ENCODE results near the gene FAM169A.

DNA sequence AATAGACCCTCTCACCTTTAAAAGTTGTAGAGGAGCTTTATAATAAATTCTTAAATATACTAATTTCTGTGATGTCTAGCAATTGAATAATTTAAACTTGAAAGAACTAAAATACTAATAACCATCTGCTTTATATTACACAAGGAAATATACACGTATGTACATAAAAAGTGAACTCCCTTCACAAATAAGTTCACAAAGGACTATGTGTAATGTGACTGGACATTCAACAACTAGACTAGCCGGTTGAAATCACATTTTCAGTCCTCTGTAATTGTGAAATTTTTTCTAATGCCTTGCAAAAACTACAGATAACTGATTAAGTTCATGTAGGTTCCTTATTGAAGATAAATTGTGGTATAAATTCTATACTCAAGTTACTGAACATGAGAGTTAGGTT lies 87.6 kb downstream of the FAM169A start:
- TF ChIP-seq, protein P1, sequence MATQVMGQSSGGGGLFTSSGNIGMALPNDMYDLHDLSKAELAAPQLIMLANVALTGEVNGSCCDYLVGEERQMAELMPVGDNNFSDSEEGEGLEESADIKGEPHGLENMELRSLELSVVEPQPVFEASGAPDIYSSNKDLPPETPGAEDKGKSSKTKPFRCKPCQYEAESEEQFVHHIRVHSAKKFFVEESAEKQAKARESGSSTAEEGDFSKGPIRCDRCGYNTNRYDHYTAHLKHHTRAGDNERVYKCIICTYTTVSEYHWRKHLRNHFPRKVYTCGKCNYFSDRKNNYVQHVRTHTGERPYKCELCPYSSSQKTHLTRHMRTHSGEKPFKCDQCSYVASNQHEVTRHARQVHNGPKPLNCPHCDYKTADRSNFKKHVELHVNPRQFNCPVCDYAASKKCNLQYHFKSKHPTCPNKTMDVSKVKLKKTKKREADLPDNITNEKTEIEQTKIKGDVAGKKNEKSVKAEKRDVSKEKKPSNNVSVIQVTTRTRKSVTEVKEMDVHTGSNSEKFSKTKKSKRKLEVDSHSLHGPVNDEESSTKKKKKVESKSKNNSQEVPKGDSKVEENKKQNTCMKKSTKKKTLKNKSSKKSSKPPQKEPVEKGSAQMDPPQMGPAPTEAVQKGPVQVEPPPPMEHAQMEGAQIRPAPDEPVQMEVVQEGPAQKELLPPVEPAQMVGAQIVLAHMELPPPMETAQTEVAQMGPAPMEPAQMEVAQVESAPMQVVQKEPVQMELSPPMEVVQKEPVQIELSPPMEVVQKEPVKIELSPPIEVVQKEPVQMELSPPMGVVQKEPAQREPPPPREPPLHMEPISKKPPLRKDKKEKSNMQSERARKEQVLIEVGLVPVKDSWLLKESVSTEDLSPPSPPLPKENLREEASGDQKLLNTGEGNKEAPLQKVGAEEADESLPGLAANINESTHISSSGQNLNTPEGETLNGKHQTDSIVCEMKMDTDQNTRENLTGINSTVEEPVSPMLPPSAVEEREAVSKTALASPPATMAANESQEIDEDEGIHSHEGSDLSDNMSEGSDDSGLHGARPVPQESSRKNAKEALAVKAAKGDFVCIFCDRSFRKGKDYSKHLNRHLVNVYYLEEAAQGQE (IDR thresholded peaks at IDR 0.05; ENCODE audit: low read depth) = no peak
- TF ChIP-seq RAD21 (IDR thresholded peaks at IDR 0.05; ENCODE audit: low read depth) = no peak
- TF ChIP-seq, protein P2, sequence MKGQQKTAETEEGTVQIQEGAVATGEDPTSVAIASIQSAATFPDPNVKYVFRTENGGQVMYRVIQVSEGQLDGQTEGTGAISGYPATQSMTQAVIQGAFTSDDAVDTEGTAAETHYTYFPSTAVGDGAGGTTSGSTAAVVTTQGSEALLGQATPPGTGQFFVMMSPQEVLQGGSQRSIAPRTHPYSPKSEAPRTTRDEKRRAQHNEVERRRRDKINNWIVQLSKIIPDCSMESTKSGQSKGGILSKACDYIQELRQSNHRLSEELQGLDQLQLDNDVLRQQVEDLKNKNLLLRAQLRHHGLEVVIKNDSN (IDR thresholded peaks at IDR 0.05) = no peak
- TF ChIP-seq CREB1 (IDR thresholded peaks at IDR 0.05; ENCODE audit: low read depth) = no peak
- TF ChIP-seq TEAD4 (IDR thresholded peaks at IDR 0.05) = no peak
- TF ChIP-seq YY1 (IDR thresholded peaks at IDR 0.05; ENCODE audit: low read depth) = no peak
